GM12801 (cell line): ENCODE results near the gene METTL2A.

Experiments used
- CTCF ChIP-seq: IDR thresholded peaks from one replicate; pipeline ENCODE4 v1.5.1; 2011; ENCODE audit warnings: control low read depth; ENCODE audit not compliant: insufficient read length; ENCODE audit errors: extremely low read depth

METTL2A gene

GRCh38 chr17:62444063-62444462 lies 20.4 kb downstream of the METTL2A start:
- TF ChIP-seq CTCF = no peak

- TF ChIP-seq CTCF = no peak
Measured at GRCh38 chr17:62456016-62456415, 32.3 kb downstream of the METTL2A start.

- TF ChIP-seq CTCF = no peak
Measured at GRCh38 chr17:62478424-62478879, 54.8 kb downstream of the METTL2A start, which contains the start of gene TLK2. Gene TLK2 (plus strand): TSS chr17:62478825. CDS start chr17:62481126, 2,301 bp downstream.
